Astrocyte (in vitro differentiated cells and primary cell): ENCODE data around the gene FTSJ1. TPM values are rescaled to one million over a fixed set of nuclear protein-coding genes. Genes with fewer than 3 reads are reported as not detected.

Experiments used
- DNase-seq: peaks from one replicate; pipeline ENCODE4 v3.0.0-alpha.2; 2010; ENCODE audit warnings: low read depth
- FAIRE-seq: peaks from 2 replicates; lab custom pipeline; 2011; peaks lifted over from hg19 to GRCh38; lab: Jason Lieb, UNC
- H2AFZ ChIP-seq: 2 replicates; pipeline ENCODE4 v1.6.0; 2012; ENCODE audit warnings: low read depth, low read length, inconsistent platforms
- H3K27ac ChIP-seq: 2 replicates; pipeline ENCODE4 v1.5.1; 2011; ENCODE audit warnings: low read depth, low read length, inconsistent platforms
- H3K27me3 ChIP-seq: 2 replicates; pipeline ENCODE4 v1.6.0; 2011; ENCODE audit warnings: low read length, inconsistent platforms; ENCODE audit not compliant: insufficient read depth
- H3K36me3 ChIP-seq: 2 replicates; pipeline ENCODE4 v1.5.1; 2011; ENCODE audit warnings: low read length, inconsistent platforms; ENCODE audit not compliant: insufficient read depth
- H3K4me1 ChIP-seq: 2 replicates; pipeline ENCODE4 v1.5.1; 2011; ENCODE audit warnings: low read length, inconsistent platforms; ENCODE audit not compliant: insufficient read depth
- H3K4me2 ChIP-seq: 2 replicates; pipeline ENCODE4 v1.6.0; 2012; ENCODE audit warnings: low read length, inconsistent platforms
- H3K4me3 ChIP-seq: 2 replicates; pipeline ENCODE4 v1.5.1; 2011; ENCODE audit warnings: low read depth, mild to moderate bottlenecking, low read length, inconsistent platforms; ENCODE audit not compliant: insufficient read depth
- H3K79me2 ChIP-seq: 2 replicates; pipeline ENCODE4 v1.6.0; 2012; ENCODE audit warnings: mild to moderate bottlenecking, low read length, inconsistent platforms; ENCODE audit not compliant: insufficient read depth
- H3K9ac ChIP-seq: 2 replicates; pipeline ENCODE4 v1.6.0; 2012; ENCODE audit warnings: mild to moderate bottlenecking, low read length, inconsistent platforms
- H3K9me3 ChIP-seq: 2 replicates; pipeline ENCODE4 v1.5.1; 2012; ENCODE audit warnings: low read depth, mild to moderate bottlenecking, low read length, inconsistent platforms; ENCODE audit not compliant: insufficient read depth
- H4K20me1 ChIP-seq: 2 replicates; pipeline ENCODE4 v1.6.0; 2012; ENCODE audit warnings: low read length, inconsistent platforms; ENCODE audit not compliant: insufficient read depth
- H3K27ac Mint-ChIP-seq: one replicate; pipeline ENCODE4 v1.8.0; 2021; ENCODE audit warnings: mild to moderate bottlenecking, mixed read lengths; ENCODE audit not compliant: unreplicated experiment
- H3K27me3 Mint-ChIP-seq: one replicate; pipeline ENCODE4 v1.8.0; 2021; ENCODE audit warnings: low read depth, mixed read lengths; ENCODE audit not compliant: unreplicated experiment
- H3K36me3 Mint-ChIP-seq: one replicate; pipeline ENCODE4 v1.8.0; 2021; ENCODE audit warnings: low read depth, mixed read lengths; ENCODE audit not compliant: unreplicated experiment
- H3K4me1 Mint-ChIP-seq: one replicate; pipeline ENCODE4 v1.8.0; 2021; ENCODE audit warnings: low read depth, mixed read lengths; ENCODE audit not compliant: unreplicated experiment
- H3K4me3 Mint-ChIP-seq: one replicate; pipeline ENCODE4 v1.8.0; 2021; ENCODE audit warnings: mild to moderate bottlenecking, moderate library complexity, mixed read lengths; ENCODE audit not compliant: unreplicated experiment
- H3K9me3 Mint-ChIP-seq: one replicate; pipeline ENCODE4 v1.8.0; 2021; ENCODE audit warnings: mild to moderate bottlenecking, mixed read lengths; ENCODE audit not compliant: unreplicated experiment
- EZH2 ChIP-seq: IDR thresholded peaks from 2 replicates; pipeline ENCODE4 v1.6.1; 2012; ENCODE audit warnings: mild to moderate bottlenecking, low read length, inconsistent platforms; ENCODE audit not compliant: insufficient read depth
- total RNA-seq: library from RNA; stranded (reverse); gene quantifications from 2 replicates; pipeline ENCODE4 v1.2.1, GENCODE V29; 2021
- TF ChIP-seq, protein P1 (sequence below): IDR thresholded peaks from 2 replicates; pipeline ENCODE4 v1.5.1; 2011; ENCODE audit warnings: low read depth, mild to moderate bottlenecking, inconsistent platforms, low read length, moderate library complexity; ENCODE audit not compliant: insufficient read depth

Gene FTSJ1
- total RNA-seq, 1 donor from 2014 or later = 64.4 TPM

DNA sequence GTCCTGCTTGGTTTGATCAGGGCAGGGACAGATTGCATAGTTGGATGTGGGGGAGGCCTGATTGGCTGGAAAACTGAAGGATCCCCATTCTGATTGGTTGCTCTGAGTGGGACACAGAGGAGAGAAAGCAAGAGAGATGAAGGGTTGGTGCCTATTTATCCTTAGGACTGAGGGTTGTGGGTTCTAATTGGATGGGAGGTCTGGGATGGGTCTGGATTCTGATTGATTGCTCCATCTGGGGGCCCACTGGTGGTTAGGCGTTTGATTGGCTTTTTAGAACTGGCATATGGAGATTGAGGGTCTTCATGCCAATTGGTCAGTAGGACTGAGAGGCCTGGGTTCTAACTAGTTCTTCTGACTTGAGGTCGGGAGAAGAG is 45.0 kb downstream of the FTSJ1 start:
- Histone ChIP-seq H3K4me3 (no peak overlapping the region), H3K4me1 (peaks cover 4% of the 10 kb centered on the region), H2AFZ (peak overlapping the region; percentile 84), H3K9me3 (no peaks in the 10 kb centered on the region), H3K79me2 (peaks cover 10% of the 10 kb centered on the region), H3K27ac (no peak overlapping the region), H4K20me1 (no peaks in the 10 kb centered on the region), H3K36me3 (no peaks in the 10 kb centered on the region), H3K9ac (peak overlapping the region; percentile 88), H3K4me2 (peak overlapping the region; percentile 95), H3K27me3 (no peaks in the 10 kb centered on the region)
- H3K27ac Mint-ChIP-seq = peak overlapping the region; percentile 41
- no peaks in the 10 kb centered on the region for H3K9me3 Mint-ChIP-seq
- no peaks in the 10 kb centered on the region for H3K27me3 Mint-ChIP-seq
- H3K36me3 Mint-ChIP-seq = peaks cover 5% of the 10 kb centered on the region
- no peaks in the 10 kb centered on the region for H3K4me1 Mint-ChIP-seq
- no peak for FAIRE-seq
- no peak for DNase-seq
- TF ChIP-seq EZH2 = no peak
- TF ChIP-seq, protein P1, sequence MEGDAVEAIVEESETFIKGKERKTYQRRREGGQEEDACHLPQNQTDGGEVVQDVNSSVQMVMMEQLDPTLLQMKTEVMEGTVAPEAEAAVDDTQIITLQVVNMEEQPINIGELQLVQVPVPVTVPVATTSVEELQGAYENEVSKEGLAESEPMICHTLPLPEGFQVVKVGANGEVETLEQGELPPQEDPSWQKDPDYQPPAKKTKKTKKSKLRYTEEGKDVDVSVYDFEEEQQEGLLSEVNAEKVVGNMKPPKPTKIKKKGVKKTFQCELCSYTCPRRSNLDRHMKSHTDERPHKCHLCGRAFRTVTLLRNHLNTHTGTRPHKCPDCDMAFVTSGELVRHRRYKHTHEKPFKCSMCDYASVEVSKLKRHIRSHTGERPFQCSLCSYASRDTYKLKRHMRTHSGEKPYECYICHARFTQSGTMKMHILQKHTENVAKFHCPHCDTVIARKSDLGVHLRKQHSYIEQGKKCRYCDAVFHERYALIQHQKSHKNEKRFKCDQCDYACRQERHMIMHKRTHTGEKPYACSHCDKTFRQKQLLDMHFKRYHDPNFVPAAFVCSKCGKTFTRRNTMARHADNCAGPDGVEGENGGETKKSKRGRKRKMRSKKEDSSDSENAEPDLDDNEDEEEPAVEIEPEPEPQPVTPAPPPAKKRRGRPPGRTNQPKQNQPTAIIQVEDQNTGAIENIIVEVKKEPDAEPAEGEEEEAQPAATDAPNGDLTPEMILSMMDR = no peak
- peak overlapping the region; percentile 87 for H3K4me3 Mint-ChIP-seq

DNA sequence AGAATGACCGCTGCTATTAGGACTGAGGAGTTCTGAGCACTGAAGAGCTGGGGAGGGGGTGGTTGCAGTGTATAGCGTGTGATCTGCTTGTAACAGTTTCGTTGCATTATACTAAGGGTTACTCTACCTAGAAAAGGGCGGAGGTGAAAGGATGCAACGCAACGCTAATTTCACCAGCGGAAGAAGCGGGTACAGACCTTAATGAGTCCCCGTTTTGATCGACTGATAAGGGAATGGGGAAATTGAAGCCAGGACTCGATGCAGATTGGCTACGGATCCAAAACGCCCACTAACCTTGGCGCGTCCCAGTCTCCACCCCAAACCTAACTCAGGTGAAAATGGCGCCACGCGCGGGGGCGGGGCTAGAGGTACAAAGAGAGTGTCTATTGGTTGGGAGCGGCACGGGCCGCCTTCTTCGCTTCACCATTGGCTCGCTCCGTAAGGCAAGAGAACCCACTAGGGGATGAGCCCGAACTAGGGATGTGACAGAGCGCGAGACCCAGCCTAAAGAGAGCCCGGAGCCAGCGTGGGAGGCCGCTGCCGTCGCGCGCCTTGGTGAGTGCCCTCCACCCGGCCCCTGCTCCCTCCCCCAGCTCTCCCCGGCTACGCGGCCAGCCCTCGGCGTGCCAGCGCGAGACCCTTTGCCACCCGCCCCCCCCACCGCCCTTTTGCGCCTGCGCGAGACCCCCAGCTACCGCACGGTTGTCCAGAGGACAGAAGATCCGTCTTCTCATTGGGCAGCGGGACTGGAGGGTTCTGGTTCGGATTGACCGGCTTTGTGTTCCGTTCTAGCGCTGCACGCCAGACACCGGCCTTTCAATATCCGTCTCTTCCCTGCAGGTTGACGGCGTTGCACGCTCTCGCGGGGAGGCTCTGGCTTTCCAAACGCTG is 45.6 kb downstream of the FTSJ1 start, which contains the start of gene EBP:
Gene EBP, plus strand, starts transcription at position 456 of the 891 bp plus-strand sequence. CDS start 1,964 bp downstream, outside the sequence.
- Histone ChIP-seq H3K9ac (peak within 1 kb of the TSS; percentile 88), H3K4me3 (peak within 1 kb of the TSS; percentile 87), H3K4me2 (peak within 1 kb of the TSS; percentile 95), H3K27me3 (no peaks in the 10 kb centered on the region), H4K20me1 (no peaks in the 10 kb centered on the region), H3K36me3 (no peaks in the 10 kb centered on the region), H3K27ac (peak within 1 kb of the TSS; percentile 66), H2AFZ (peak within 1 kb of the TSS; percentile 84), H3K9me3 (no peaks in the 10 kb centered on the region), H3K4me1 (peaks cover 4% of the 10 kb centered on the region), H3K79me2 (peaks cover 10% of the 10 kb centered on the region)
- peak; percentile 68 for DNase-seq
- no peaks in the 10 kb centered on the region for H3K27me3 Mint-ChIP-seq
- no peak for FAIRE-seq
- TF ChIP-seq EZH2 = no peak
- TF ChIP-seq, protein P1 = no peak
- H3K36me3 Mint-ChIP-seq = peaks cover 2% of the 10 kb centered on the region
- H3K9me3 Mint-ChIP-seq = no peaks in the 10 kb centered on the region
- H3K4me1 Mint-ChIP-seq = no peaks in the 10 kb centered on the region
- H3K27ac Mint-ChIP-seq = peak within 1 kb of the TSS; percentile 58
- peak within 1 kb of the TSS; percentile 87 for H3K4me3 Mint-ChIP-seq
